ENCODE data around the gene CMA1. TPM values are rescaled to one million over a fixed set of nuclear protein-coding genes. Genes with fewer than 3 reads are reported as not detected.
"Not testable (repeated sequence)": the region's sequence is repeated elsewhere in the genome, so short reads cannot be mapped to it uniquely, and the experiment has no call there.

Gene CMA1
- total RNA-seq = not detected

GRCh38 chr14:24508155-24508840 lies at the start of gene CMA1:
TSS of gene CMA1 (minus strand) at chr14:24508265. CDS start at chr14:24508235, 30 bp downstream.
- Mint-ChIP-seq H3K27me3 (ENCODE audit: low read depth) (peaks cover 15% of the 10 kb centered on the region), H3K9me3 (peaks cover 1 to 4% of the 10 kb centered on the region in 2 donors), H3K27ac (no peak within 1 kb of the TSS), H3K36me3 (ENCODE audit: insufficient read depth in 2 of 2) (peaks cover 0 to 2% of the 10 kb centered on the region in 2 donors), H3K4me3 (no peak within 1 kb of the TSS), H3K4me1 (ENCODE audit: low read depth) (peaks cover 12% of the 10 kb centered on the region)
- no peak for DNase-seq
- ATAC-seq (replicated peaks in 1 of 2) = no peak

- H3K4me1 Mint-ChIP-seq (ENCODE audit: low read depth) = no peaks in the 10 kb centered on the region
- H3K27me3 Mint-ChIP-seq (ENCODE audit: low read depth) = peaks cover 6% of the 10 kb centered on the region
- H3K36me3 Mint-ChIP-seq (ENCODE audit: insufficient read depth in 2 of 2) = peaks cover 3% of the 10 kb centered on the region in 2 donors
- no peak overlapping the region for H3K4me3 Mint-ChIP-seq
- DNase-seq (no peak), ATAC-seq (replicated peaks in 1 of 2) (no peak)
- H3K9me3 Mint-ChIP-seq = peaks cover 2 to 6% of the 10 kb centered on the region in 2 donors
- no peak overlapping the region for H3K27ac Mint-ChIP-seq
Measured at GRCh38 chr14:24556756-24557155, 48.7 kb upstream of the CMA1 start.

GRCh38 chr14:24549064-24549463 lies 41.0 kb upstream of the CMA1 start:
- not testable (repeated sequence) for DNase-seq; H3K27ac Mint-ChIP-seq; H3K27me3 Mint-ChIP-seq (ENCODE audit: low read depth); ATAC-seq (replicated peaks in 1 of 2); H3K4me3 Mint-ChIP-seq; H3K4me1 Mint-ChIP-seq (ENCODE audit: low read depth)
- peaks cover 13 to 17% of the 10 kb centered on the region in 2 donors for H3K9me3 Mint-ChIP-seq
- H3K36me3 Mint-ChIP-seq (ENCODE audit: insufficient read depth in 2 of 2) = peaks cover 10 to 14% of the 10 kb centered on the region in 2 donors

GRCh38 chr14:24542346-24542936 lies 34.4 kb upstream of the CMA1 start:
- H3K27me3 Mint-ChIP-seq (ENCODE audit: low read depth) = peaks cover 9% of the 10 kb centered on the region

GRCh38 chr14:24535737-24536136 lies 27.7 kb upstream of the CMA1 start:
- no peak overlapping the region for H3K4me3 Mint-ChIP-seq
- H3K27me3 Mint-ChIP-seq (ENCODE audit: low read depth) = peaks cover 5% of the 10 kb centered on the region
- DNase-seq (peak; percentile 36 to 47), ATAC-seq (replicated peaks in 1 of 2) (peak; percentile 95 to 96)
- peaks cover 0 to 4% of the 10 kb centered on the region in 2 donors for H3K36me3 Mint-ChIP-seq (ENCODE audit: insufficient read depth in 2 of 2)
- H3K9me3 Mint-ChIP-seq = peaks cover 4 to 5% of the 10 kb centered on the region in 2 donors
- peaks cover 18% of the 10 kb centered on the region for H3K4me1 Mint-ChIP-seq (ENCODE audit: low read depth)
- no peak overlapping the region for H3K27ac Mint-ChIP-seq

More at GRCh38 chr14:24542346-24542936, 34.4 kb upstream of the CMA1 start:
- H3K4me1 Mint-ChIP-seq (ENCODE audit: low read depth) = peaks cover 9% of the 10 kb centered on the region
- H3K9me3 Mint-ChIP-seq = peaks cover 12 to 15% of the 10 kb centered on the region in 2 donors
- ATAC-seq (replicated peaks in 1 of 2) (no peak), DNase-seq (no peak)
- H3K4me3 Mint-ChIP-seq = no peak overlapping the region
- peaks cover 0 to 10% of the 10 kb centered on the region in 2 donors for H3K36me3 Mint-ChIP-seq (ENCODE audit: insufficient read depth in 2 of 2)
- no peak overlapping the region for H3K27ac Mint-ChIP-seq

- no peak overlapping the region for H3K27ac Mint-ChIP-seq
- no peak for DNase-seq
- no peak overlapping the region for H3K4me3 Mint-ChIP-seq
- no peak for ATAC-seq (replicated peaks in 1 of 2)
- H3K27me3 Mint-ChIP-seq (ENCODE audit: low read depth) = peaks cover 5% of the 10 kb centered on the region
- peaks cover 1 to 2% of the 10 kb centered on the region in 2 donors for H3K9me3 Mint-ChIP-seq
- peaks cover 12% of the 10 kb centered on the region for H3K4me1 Mint-ChIP-seq (ENCODE audit: low read depth)
- H3K36me3 Mint-ChIP-seq (ENCODE audit: insufficient read depth in 2 of 2) = no peaks in the 10 kb centered on the region
Measured at GRCh38 chr14:24534286-24534685, 26.2 kb upstream of the CMA1 start.

GRCh38 chr14:24525877-24526620 lies 18.0 kb upstream of the CMA1 start:
- H3K27ac Mint-ChIP-seq; H3K4me1 Mint-ChIP-seq (ENCODE audit: low read depth); ATAC-seq (replicated peaks in 1 of 2); H3K36me3 Mint-ChIP-seq (ENCODE audit: insufficient read depth in 2 of 2); DNase-seq; H3K9me3 Mint-ChIP-seq; H3K4me3 Mint-ChIP-seq; H3K27me3 Mint-ChIP-seq (ENCODE audit: low read depth): not testable (repeated sequence)

GRCh38 chr14:24518851-24519250 lies 10.8 kb upstream of the CMA1 start:
- Mint-ChIP-seq H3K27ac (no peak overlapping the region), H3K4me1 (ENCODE audit: low read depth) (peaks cover 6% of the 10 kb centered on the region), H3K36me3 (ENCODE audit: insufficient read depth in 2 of 2) (peaks cover 0 to 2% of the 10 kb centered on the region in 2 donors), H3K27me3 (ENCODE audit: low read depth) (no peaks in the 10 kb centered on the region), H3K9me3 (peaks cover 0 to 7% of the 10 kb centered on the region in 2 donors), H3K4me3 (no peak overlapping the region)
- DNase-seq (no peak), ATAC-seq (replicated peaks in 1 of 2) (no peak)

- ATAC-seq (replicated peaks in 1 of 2) (peak in 1 of 2 donors; percentile 31), DNase-seq (no peak)
- Mint-ChIP-seq H3K27me3 (ENCODE audit: low read depth) (peaks cover 9% of the 10 kb centered on the region), H3K4me1 (ENCODE audit: low read depth) (peaks cover 6% of the 10 kb centered on the region), H3K4me3 (no peak overlapping the region), H3K9me3 (peaks cover 4 to 8% of the 10 kb centered on the region in 2 donors), H3K36me3 (ENCODE audit: insufficient read depth in 2 of 2) (peaks cover 2% of the 10 kb centered on the region in 2 donors), H3K27ac (no peak overlapping the region)
Measured at GRCh38 chr14:24514209-24514608, 6.1 kb upstream of the CMA1 start.

GRCh38 chr14:24513009-24513408 lies 4.9 kb upstream of the CMA1 start:
- DNase-seq (no peak), ATAC-seq (replicated peaks in 1 of 2) (no peak)
- H3K9me3 Mint-ChIP-seq = peaks cover 4 to 8% of the 10 kb centered on the region in 2 donors
- no peak overlapping the region for H3K4me3 Mint-ChIP-seq
- H3K27ac Mint-ChIP-seq = no peak overlapping the region
- peaks cover 2% of the 10 kb centered on the region in 2 donors for H3K36me3 Mint-ChIP-seq (ENCODE audit: insufficient read depth in 2 of 2)
- peaks cover 9% of the 10 kb centered on the region for H3K27me3 Mint-ChIP-seq (ENCODE audit: low read depth)
- H3K4me1 Mint-ChIP-seq (ENCODE audit: low read depth) = peaks cover 12% of the 10 kb centered on the region

GRCh38 chr14:24506443-24506842 lies 1.6 kb downstream of the CMA1 start:
- H3K27me3 Mint-ChIP-seq (ENCODE audit: low read depth) = peaks cover 6% of the 10 kb centered on the region
- peaks cover 12% of the 10 kb centered on the region for H3K4me1 Mint-ChIP-seq (ENCODE audit: low read depth)
- H3K9me3 Mint-ChIP-seq = peaks cover 0 to 3% of the 10 kb centered on the region in 2 donors
- DNase-seq (no peak), ATAC-seq (replicated peaks in 1 of 2) (no peak)
- no peak overlapping the region for H3K27ac Mint-ChIP-seq
- H3K36me3 Mint-ChIP-seq (ENCODE audit: insufficient read depth in 2 of 2) = no peaks in the 10 kb centered on the region
- H3K4me3 Mint-ChIP-seq = no peak overlapping the region

- Mint-ChIP-seq H3K27me3 (ENCODE audit: low read depth) (peaks cover 6% of the 10 kb centered on the region), H3K27ac (no peak overlapping the region), H3K9me3 (peaks cover 0 to 8% of the 10 kb centered on the region in 2 donors), H3K36me3 (ENCODE audit: insufficient read depth in 2 of 2) (no peaks in the 10 kb centered on the region), H3K4me1 (ENCODE audit: low read depth) (peaks cover 12% of the 10 kb centered on the region), H3K4me3 (no peak overlapping the region)
- ATAC-seq (replicated peaks in 1 of 2) (peak; percentile 38 to 51), DNase-seq (no peak)
Measured at GRCh38 chr14:24504425-24504950, 3.6 kb downstream of the CMA1 start.

Measured in activated T-cell treated with anti-CD3 and anti-CD28 coated beads, Interleukin-2, amount 50 U/mL, for 72 hours (primary cell).